Measurements from ENCODE around the gene TRIM63. TPM values are rescaled to one million over a fixed set of nuclear protein-coding genes. Genes with fewer than 3 reads are reported as not detected.

Gene TRIM63
- total RNA-seq, 3 donors from 2014 or later, result 0.22 TPM; not detected in 1

GRCh38 chr1:26044414-26044813 lies 23.0 kb downstream of the TRIM63 start:
- Histone ChIP-seq H3K4me3 (no peak overlapping the region), H3K9me3 (no peaks in the 10 kb centered on the region), H3K4me1 (ENCODE audit: low read depth) (peaks cover 18% of the 10 kb centered on the region), H3K36me3 (ENCODE audit: low read depth) (no peaks in the 10 kb centered on the region)
- intact Hi-C loops (cut with DNase I, micrococcal nuclease), result no loop called here
- no peak for ATAC-seq
- no peak for DNase-seq
- TF ChIP-seq, protein P1, sequence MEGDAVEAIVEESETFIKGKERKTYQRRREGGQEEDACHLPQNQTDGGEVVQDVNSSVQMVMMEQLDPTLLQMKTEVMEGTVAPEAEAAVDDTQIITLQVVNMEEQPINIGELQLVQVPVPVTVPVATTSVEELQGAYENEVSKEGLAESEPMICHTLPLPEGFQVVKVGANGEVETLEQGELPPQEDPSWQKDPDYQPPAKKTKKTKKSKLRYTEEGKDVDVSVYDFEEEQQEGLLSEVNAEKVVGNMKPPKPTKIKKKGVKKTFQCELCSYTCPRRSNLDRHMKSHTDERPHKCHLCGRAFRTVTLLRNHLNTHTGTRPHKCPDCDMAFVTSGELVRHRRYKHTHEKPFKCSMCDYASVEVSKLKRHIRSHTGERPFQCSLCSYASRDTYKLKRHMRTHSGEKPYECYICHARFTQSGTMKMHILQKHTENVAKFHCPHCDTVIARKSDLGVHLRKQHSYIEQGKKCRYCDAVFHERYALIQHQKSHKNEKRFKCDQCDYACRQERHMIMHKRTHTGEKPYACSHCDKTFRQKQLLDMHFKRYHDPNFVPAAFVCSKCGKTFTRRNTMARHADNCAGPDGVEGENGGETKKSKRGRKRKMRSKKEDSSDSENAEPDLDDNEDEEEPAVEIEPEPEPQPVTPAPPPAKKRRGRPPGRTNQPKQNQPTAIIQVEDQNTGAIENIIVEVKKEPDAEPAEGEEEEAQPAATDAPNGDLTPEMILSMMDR (IDR thresholded peaks at IDR 0.05), result no peak

GRCh38 chr1:26043765-26044164 lies 23.7 kb downstream of the TRIM63 start:
- intact Hi-C loops (cut with DNase I, micrococcal nuclease), result no loop called here
- ATAC-seq, result no peak
- Histone ChIP-seq H3K9me3 (no peaks in the 10 kb centered on the region), H3K36me3 (ENCODE audit: low read depth) (no peaks in the 10 kb centered on the region), H3K4me1 (ENCODE audit: low read depth) (peaks cover 14% of the 10 kb centered on the region), H3K4me3 (no peak overlapping the region)
- TF ChIP-seq, protein P1 (IDR thresholded peaks at IDR 0.05), result no peak
- DNase-seq, result no peak

DNA sequence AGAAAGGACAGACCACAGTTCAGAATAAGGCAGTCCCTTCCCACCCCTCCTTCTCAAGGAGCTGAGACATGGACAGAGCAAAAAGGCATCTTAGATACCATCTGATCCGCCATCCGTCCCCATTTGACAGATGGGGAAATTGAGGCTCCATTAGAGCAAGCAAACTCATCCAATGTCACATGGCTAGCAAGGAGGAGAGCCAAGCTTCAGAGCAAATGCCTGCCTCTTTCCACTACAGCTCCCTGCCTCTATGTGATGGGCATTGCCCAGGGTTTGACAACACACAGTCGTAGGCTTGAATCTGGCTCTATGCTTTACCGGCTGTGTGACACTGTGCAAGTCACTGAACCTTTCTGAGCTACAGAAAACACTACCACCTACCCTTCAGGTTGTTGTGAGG lies 25.5 kb downstream of the TRIM63 start:
- H3K4me3 ChIP-seq, result no peak overlapping the region
- intact Hi-C loops (cut with DNase I, micrococcal nuclease), result no loop called here
- TF ChIP-seq, protein P1 (IDR thresholded peaks at IDR 0.05), result no peak
- no peak for DNase-seq
- no peaks in the 10 kb centered on the region for H3K9me3 ChIP-seq
- no peak for ATAC-seq
- H3K4me1 ChIP-seq (ENCODE audit: low read depth), result peaks cover 14% of the 10 kb centered on the region
- H3K36me3 ChIP-seq (ENCODE audit: low read depth), result no peaks in the 10 kb centered on the region

- ATAC-seq, result no peak
- intact Hi-C loops (cut with DNase I, micrococcal nuclease), result no loop called here
- DNase-seq, result no peak
These were observed 26.0 kb downstream of the TRIM63 start for GRCh38 chr1:26041401-26041800.

GRCh38 chr1:26038904-26039303 lies 28.5 kb downstream of the TRIM63 start:
- H3K9me3 ChIP-seq, result no peaks in the 10 kb centered on the region
- ATAC-seq (no peak), DNase-seq (no peak)
- no peaks in the 10 kb centered on the region for H3K36me3 ChIP-seq (ENCODE audit: low read depth)
- no peak overlapping the region for H3K4me3 ChIP-seq
- intact Hi-C loops (cut with DNase I, micrococcal nuclease), result loop anchor here in 1 of 2 donors (10.0 kb wide), 1 partner anchor 106 kb away; no protein-coding TSS in a partner anchor
- H3K4me1 ChIP-seq (ENCODE audit: low read depth), result peaks cover 9% of the 10 kb centered on the region
- TF ChIP-seq, protein P1 (IDR thresholded peaks at IDR 0.05), result no peak

More at GRCh38 chr1:26041401-26041800, 26.0 kb downstream of the TRIM63 start:
- no peaks in the 10 kb centered on the region for H3K36me3 ChIP-seq (ENCODE audit: low read depth)
- TF ChIP-seq, protein P1 (IDR thresholded peaks at IDR 0.05), result no peak
- H3K9me3 ChIP-seq, result no peaks in the 10 kb centered on the region
- H3K4me1 ChIP-seq (ENCODE audit: low read depth), result peaks cover 12% of the 10 kb centered on the region
- H3K4me3 ChIP-seq, result no peak overlapping the region

- H3K4me1 ChIP-seq (ENCODE audit: low read depth), result peaks cover 9% of the 10 kb centered on the region
- DNase-seq, result no peak
- TF ChIP-seq, protein P1 (IDR thresholded peaks at IDR 0.05), result no peak
- ATAC-seq, result no peak
- H3K36me3 ChIP-seq (ENCODE audit: low read depth), result no peaks in the 10 kb centered on the region
- no peaks in the 10 kb centered on the region for H3K9me3 ChIP-seq
- no peak overlapping the region for H3K4me3 ChIP-seq
- intact Hi-C loops (cut with DNase I, micrococcal nuclease), result loop anchor here in 1 of 2 donors (10.0 kb wide), 1 partner anchor 106 kb away; no protein-coding TSS in a partner anchor
These were observed 29.0 kb downstream of the TRIM63 start for GRCh38 chr1:26038477-26038876.
